Neutrophil (primary cell): ENCODE results near the gene CHL1.
"Not testable (repeated sequence)": the region's sequence is repeated elsewhere in the genome, so short reads cannot be mapped to it uniquely, and the experiment has no call there.

Experiments
- H3K27ac ChIP-seq: fragments of 200-600 bp; sonication (generic); 2 replicates; pipeline ENCODE4 v1.5.1; 2016; ENCODE audit warnings: mild to moderate bottlenecking, moderate library complexity
- H3K27me3 ChIP-seq: fragments of 200-600 bp; sonication (generic); 2 replicates; pipeline ENCODE4 v1.6.0; 2016; ENCODE audit warnings: mild to moderate bottlenecking
- H3K36me3 ChIP-seq: fragments of 200-600 bp; sonication (generic); 2 replicates; pipeline ENCODE4 v1.5.1; 2017
- H3K4me1 ChIP-seq, 2 experiments: fragments of 200-600 bp in 1 of 2; sonication (generic) in 1 of 2; 1 replicate in 1 of 2; 2 replicates in 1 of 2; pipeline versions ENCODE4 v1.5.1 to v1.6.1; 2013 to 2016; ENCODE audit warnings: low read depth in 1 of 2, low read length in 1 of 2, mild to moderate bottlenecking in 1 of 2, moderate library complexity in 1 of 2; ENCODE audit not compliant: control insufficient read depth in 1 of 2, insufficient read depth in 1 of 2
- H3K4me3 ChIP-seq, 2 experiments: fragments of 200-600 bp in 1 of 2; sonication (generic) in 1 of 2; 1 replicate in 1 of 2; 2 replicates in 1 of 2; pipeline ENCODE4 v1.5.1; 2013 to 2016; ENCODE audit warnings: low read depth in 1 of 2, low read length in 1 of 2, mild to moderate bottlenecking in 1 of 2, moderate library complexity in 1 of 2
- H3K9me3 ChIP-seq: fragments of 200-600 bp; sonication (generic); 2 replicates; pipeline ENCODE4 v1.5.1; 2016
- TF ChIP-seq, protein P1 (sequence below): fragments of 200-600 bp; sonication (generic); IDR thresholded peaks from 2 replicates; pipeline ENCODE4 v1.5.1; 2016; ENCODE audit warnings: antibody characterized with exemption

Gene CHL1

DNA sequence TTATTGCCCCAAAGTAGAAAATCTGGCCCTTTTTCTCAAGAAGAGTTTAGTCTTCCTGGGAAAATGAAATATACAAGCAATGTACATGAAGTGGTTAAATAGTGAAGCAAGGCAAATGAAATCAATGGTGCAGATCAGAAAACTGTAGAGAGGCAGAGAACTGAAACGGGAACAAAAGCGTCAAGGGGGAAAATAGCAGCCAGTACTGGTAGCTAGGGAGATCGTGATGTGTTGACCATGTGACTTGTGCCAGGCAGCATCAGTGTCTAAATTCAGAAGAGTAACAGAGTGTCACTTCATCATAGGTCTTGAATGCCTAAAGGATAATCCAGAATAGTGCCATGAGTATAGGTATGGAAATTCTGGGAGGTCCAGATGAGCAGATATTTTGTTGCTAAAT lies 163.1 kb downstream of the CHL1 start:
- TF ChIP-seq, protein P1, sequence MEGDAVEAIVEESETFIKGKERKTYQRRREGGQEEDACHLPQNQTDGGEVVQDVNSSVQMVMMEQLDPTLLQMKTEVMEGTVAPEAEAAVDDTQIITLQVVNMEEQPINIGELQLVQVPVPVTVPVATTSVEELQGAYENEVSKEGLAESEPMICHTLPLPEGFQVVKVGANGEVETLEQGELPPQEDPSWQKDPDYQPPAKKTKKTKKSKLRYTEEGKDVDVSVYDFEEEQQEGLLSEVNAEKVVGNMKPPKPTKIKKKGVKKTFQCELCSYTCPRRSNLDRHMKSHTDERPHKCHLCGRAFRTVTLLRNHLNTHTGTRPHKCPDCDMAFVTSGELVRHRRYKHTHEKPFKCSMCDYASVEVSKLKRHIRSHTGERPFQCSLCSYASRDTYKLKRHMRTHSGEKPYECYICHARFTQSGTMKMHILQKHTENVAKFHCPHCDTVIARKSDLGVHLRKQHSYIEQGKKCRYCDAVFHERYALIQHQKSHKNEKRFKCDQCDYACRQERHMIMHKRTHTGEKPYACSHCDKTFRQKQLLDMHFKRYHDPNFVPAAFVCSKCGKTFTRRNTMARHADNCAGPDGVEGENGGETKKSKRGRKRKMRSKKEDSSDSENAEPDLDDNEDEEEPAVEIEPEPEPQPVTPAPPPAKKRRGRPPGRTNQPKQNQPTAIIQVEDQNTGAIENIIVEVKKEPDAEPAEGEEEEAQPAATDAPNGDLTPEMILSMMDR: no peak
- H3K27me3 ChIP-seq: no peaks in the 10 kb centered on the region
- no peak overlapping the region for H3K27ac ChIP-seq
- H3K4me1 ChIP-seq: no peaks in the 10 kb centered on the region
- H3K9me3 ChIP-seq: no peaks in the 10 kb centered on the region
- no peak overlapping the region for H3K4me3 ChIP-seq
- no peaks in the 10 kb centered on the region for H3K36me3 ChIP-seq

DNA sequence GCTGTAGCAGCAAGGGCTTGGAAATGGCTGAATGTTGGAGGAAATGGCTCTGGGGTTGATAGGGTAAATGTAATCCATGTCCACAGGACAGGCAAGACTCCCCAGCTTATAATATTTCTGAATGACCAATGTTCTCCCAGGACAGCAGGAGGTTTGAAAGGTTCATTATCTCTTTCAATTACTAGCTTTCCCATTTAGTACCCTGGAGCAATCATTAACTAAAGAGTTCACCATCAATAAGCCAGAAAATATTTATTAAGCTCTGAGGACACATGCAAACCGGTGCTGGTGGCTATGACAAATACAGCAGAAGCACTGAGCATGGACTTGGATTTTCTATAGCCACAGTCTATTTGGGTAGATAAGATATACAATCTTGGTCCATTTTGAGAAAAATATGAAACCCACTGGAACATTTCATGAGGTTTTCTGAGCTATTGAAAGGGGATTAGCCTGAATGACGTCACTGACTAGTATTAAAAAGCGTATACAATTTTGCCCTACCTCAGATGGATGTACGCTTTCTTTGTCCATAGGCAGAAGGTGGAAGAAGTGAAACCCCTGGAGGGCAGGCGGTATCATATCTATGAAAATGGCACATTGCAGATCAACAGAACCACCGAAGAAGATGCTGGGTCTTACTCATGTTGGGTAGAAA lies 166.2 kb downstream of the CHL1 start:
- TF ChIP-seq, protein P1: no peak
- Histone ChIP-seq H3K27me3 (no peaks in the 10 kb centered on the region), H3K4me1 (no peaks in the 10 kb centered on the region), H3K4me3 (no peak overlapping the region), H3K27ac (no peak overlapping the region), H3K36me3 (no peaks in the 10 kb centered on the region), H3K9me3 (no peaks in the 10 kb centered on the region)

DNA sequence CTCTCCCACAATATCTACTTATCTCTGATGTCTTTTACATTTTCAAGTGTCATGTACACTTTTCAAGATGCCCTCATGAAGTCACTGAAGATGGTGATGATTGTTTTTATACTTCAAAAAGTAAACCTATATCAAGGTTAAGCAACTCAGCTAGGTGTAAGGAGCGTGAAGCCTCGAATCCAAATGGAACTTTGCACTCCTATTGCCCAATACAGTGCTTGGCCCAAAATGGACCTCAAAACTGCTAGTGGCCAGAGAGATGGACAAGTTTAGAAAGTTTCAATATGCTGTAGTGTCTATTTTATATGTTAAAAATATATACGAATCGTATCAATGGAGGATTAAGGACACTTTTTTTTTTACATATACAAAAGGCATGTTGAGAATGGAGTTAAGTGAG lies 167.7 kb downstream of the CHL1 start:
- Histone ChIP-seq H3K36me3 (no peaks in the 10 kb centered on the region), H3K4me1 (no peaks in the 10 kb centered on the region), H3K4me3 (no peak overlapping the region), H3K27ac (no peak overlapping the region), H3K9me3 (no peaks in the 10 kb centered on the region), H3K27me3 (no peaks in the 10 kb centered on the region)
- TF ChIP-seq, protein P1: no peak

DNA sequence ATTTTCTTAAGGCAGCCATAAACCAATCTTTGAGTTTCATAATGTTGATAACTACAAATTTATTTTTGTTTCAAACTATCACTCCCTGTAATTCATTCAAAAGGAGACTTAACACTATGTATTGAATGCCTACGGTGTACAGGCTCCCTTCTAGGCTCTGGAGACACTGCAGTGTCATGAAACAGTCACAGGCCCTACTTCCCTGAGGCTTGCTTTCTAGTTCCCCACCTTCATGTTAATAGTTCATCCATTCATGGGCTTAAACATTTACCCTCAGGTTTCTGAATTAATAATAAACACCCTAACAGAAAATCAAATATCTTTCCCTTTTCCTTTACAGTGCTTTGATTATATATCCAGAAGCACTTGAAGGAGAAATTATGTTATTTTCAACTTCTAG lies 168.7 kb downstream of the CHL1 start:
- Histone ChIP-seq H3K4me3 (no peak overlapping the region), H3K4me1 (no peaks in the 10 kb centered on the region), H3K27ac (no peak overlapping the region), H3K27me3 (no peaks in the 10 kb centered on the region), H3K36me3 (no peaks in the 10 kb centered on the region), H3K9me3 (no peaks in the 10 kb centered on the region)
- TF ChIP-seq, protein P1: no peak

DNA sequence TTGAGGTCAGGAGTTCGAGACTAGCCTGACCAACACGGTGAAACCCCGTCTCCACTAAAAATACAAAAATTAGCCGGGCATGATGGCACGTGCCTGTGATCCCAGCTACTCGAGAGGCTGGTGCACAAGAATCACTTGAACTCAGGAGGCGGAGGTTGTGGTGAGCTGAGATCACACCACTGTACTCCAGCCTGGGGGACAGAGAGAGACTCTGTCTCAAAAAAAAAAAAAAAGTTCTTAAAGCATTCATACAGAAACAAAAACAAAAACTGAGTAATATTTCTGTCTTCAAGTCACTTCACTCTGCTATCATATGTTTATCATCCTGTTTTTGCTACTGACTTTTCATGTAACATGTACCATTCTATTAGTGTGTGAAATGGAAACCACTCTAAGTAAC lies 169.7 kb downstream of the CHL1 start:
- H3K27me3 ChIP-seq, H3K27ac ChIP-seq, H3K9me3 ChIP-seq, H3K4me1 ChIP-seq, H3K36me3 ChIP-seq, H3K4me3 ChIP-seq: not testable (repeated sequence)

DNA sequence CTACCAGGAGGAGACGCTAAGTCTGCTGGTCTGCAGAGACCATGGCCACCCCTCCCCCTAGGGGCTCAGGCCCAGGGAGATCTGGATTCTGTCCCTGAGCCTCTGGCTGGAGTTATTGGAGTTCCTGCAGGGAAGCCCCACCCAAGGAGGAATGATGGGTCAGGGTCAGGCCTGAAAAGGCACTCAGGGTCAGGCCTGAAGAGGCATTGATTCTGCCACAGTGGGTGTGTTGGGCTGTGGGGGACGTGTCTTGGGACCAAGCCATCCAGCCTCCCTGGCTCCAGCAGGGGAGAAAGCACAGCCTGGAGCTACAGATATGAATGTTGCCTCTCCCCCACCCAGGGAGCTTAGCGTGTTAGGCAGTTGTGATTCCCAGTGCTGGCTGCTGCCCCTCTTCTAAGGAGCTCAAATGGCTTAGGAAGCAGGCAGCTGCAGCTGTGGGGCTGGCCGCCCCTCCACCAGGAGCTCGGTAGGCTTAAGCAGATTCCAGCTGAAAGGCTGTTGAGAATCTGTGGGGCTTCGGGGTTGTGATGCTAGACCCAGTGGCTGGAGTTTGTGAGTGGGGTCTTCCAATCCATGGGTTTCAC lies 176.7 kb downstream of the CHL1 start:
- TF ChIP-seq, protein P1: no peak
- Histone ChIP-seq H3K27me3 (no peaks in the 10 kb centered on the region), H3K4me1 (no peaks in the 10 kb centered on the region), H3K36me3 (no peaks in the 10 kb centered on the region), H3K27ac (no peak overlapping the region), H3K4me3 (no peak overlapping the region), H3K9me3 (no peaks in the 10 kb centered on the region)
